ENCODE results near the gene DGKQ. TPM values are rescaled to one million over a fixed set of nuclear protein-coding genes. Genes with fewer than 3 reads are reported as not detected.

Gene DGKQ
- total RNA-seq, 1 donor from 2014 or later, result 17.9 TPM

- Histone ChIP-seq H3K36me3 (ENCODE audit: control insufficient read depth, insufficient read depth, low read length) (no peaks in the 10 kb centered on the region), H3K4me3 (ENCODE audit: low read depth, low read length) (no peak overlapping the region), H3K27me3 (ENCODE audit: control insufficient read depth, insufficient read depth, low read length) (no peaks in the 10 kb centered on the region)
- FAIRE-seq, result no peak
- DNase-seq (ENCODE audit: low read depth), result no peak
- no peak for TF ChIP-seq CTCF (IDR thresholded peaks at IDR 0.05; ENCODE audit: insufficient read depth, low read length, severe bottlenecking)
These were observed 19.8 kb downstream of the DGKQ start for GRCh38 chr4:953574-953915.

GRCh38 chr4:952881-953573 lies 20.3 kb downstream of the DGKQ start:
- FAIRE-seq (no peak), DNase-seq (ENCODE audit: low read depth) (no peak)
- Histone ChIP-seq H3K27me3 (ENCODE audit: control insufficient read depth, insufficient read depth, low read length) (no peaks in the 10 kb centered on the region), H3K4me3 (ENCODE audit: low read depth, low read length) (no peak overlapping the region), H3K36me3 (ENCODE audit: control insufficient read depth, insufficient read depth, low read length) (no peaks in the 10 kb centered on the region)
- TF ChIP-seq CTCF (IDR thresholded peaks at IDR 0.05; ENCODE audit: insufficient read depth, low read length, severe bottlenecking), result no peak

GRCh38 chr4:951594-952468 lies 21.5 kb downstream of the DGKQ start:
- Histone ChIP-seq H3K27me3 (ENCODE audit: control insufficient read depth, insufficient read depth, low read length) (no peaks in the 10 kb centered on the region), H3K4me3 (ENCODE audit: low read depth, low read length) (no peak overlapping the region), H3K36me3 (ENCODE audit: control insufficient read depth, insufficient read depth, low read length) (no peaks in the 10 kb centered on the region)
- DNase-seq (ENCODE audit: low read depth) (no peak), FAIRE-seq (no peak)
- TF ChIP-seq CTCF (IDR thresholded peaks at IDR 0.05; ENCODE audit: insufficient read depth, low read length, severe bottlenecking), result no peak

DNA sequence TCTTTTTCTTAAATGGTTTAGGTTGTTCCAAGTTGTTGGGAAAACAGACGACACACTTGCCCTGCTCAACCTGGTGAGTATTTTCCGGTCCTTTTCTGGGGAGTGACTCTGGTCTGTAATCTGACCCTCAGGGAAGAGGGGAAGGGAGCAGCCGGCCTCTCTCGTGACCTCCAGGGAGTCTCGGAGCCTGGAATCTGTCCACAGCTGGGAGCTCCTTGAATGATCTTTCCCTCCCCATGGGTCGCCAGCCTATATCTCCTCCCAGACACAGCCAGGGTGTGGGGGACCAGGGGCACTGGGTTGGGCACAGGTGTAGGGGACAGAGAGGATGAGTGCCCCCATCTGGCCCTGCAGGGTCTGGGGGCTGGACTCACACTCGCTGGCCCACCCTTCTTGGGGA lies 22.2 kb downstream of the DGKQ start:
- Histone ChIP-seq H3K4me3 (ENCODE audit: low read depth, low read length) (no peak overlapping the region), H3K36me3 (ENCODE audit: control insufficient read depth, insufficient read depth, low read length) (no peaks in the 10 kb centered on the region), H3K27me3 (ENCODE audit: control insufficient read depth, insufficient read depth, low read length) (no peaks in the 10 kb centered on the region)
- FAIRE-seq (no peak), DNase-seq (ENCODE audit: low read depth) (no peak)
- no peak for TF ChIP-seq CTCF (IDR thresholded peaks at IDR 0.05; ENCODE audit: insufficient read depth, low read length, severe bottlenecking)

DNA sequence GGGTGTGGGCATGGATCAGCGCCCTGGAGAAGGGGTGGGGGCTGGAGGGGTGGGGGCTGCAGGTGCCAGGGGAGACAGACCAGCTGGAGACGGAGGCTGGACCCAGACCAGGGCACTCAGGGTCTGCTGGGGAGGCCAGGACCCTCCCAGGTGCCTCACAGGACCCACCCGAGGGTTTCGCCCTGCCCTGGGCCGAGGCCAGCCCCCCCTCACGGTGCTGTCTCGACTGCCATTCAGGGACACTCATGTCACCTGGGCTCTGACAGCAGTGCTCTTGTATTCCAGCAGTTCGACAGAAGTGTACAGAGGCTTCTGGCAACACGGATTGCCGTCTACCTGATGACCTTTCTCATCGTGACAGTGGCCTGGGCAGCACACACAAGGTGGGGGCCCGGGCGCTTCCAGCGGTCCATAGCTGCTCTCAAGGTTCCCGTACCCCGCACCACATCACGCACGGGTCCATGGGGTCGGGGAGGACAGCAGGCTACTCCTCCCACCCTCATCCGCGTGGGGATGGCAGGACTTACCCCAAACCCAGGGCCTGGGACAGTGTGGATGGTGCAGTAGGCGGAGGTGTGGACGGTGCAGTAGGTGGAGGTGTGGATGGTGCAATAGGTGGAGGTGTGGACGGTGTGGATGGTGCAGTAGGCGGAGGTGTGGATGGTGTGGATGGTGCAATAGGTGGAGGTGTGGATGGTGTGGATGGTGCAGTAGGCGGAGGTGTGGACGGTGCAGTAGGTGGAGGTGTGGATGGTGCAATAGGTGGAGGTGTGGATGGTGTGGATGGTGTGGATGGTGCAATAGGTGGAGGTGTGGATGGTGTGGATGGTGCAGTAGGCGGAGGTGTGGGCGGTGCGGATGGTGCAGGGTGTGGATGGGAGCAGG lies 23.0 kb downstream of the DGKQ start:
- no peak for DNase-seq (ENCODE audit: low read depth)
- TF ChIP-seq CTCF (IDR thresholded peaks at IDR 0.05; ENCODE audit: insufficient read depth, low read length, severe bottlenecking), result no peak
- Histone ChIP-seq H3K36me3 (ENCODE audit: control insufficient read depth, insufficient read depth, low read length) (no peaks in the 10 kb centered on the region), H3K4me3 (ENCODE audit: low read depth, low read length) (no peak overlapping the region), H3K27me3 (ENCODE audit: control insufficient read depth, insufficient read depth, low read length) (no peaks in the 10 kb centered on the region)
- peak; percentile 98 for FAIRE-seq

All from bronchial epithelial cell (primary cell).